GM21529 (cell line): ENCODE measurements around the gene DISC1.

Experiments used
- ATAC-seq: cut with Tn5 transposase; IDR thresholded peaks from one replicate; pipeline ENCODE4 v1.9.1; 2021; ENCODE audit not compliant: unreplicated experiment

DISC1 gene

DNA sequence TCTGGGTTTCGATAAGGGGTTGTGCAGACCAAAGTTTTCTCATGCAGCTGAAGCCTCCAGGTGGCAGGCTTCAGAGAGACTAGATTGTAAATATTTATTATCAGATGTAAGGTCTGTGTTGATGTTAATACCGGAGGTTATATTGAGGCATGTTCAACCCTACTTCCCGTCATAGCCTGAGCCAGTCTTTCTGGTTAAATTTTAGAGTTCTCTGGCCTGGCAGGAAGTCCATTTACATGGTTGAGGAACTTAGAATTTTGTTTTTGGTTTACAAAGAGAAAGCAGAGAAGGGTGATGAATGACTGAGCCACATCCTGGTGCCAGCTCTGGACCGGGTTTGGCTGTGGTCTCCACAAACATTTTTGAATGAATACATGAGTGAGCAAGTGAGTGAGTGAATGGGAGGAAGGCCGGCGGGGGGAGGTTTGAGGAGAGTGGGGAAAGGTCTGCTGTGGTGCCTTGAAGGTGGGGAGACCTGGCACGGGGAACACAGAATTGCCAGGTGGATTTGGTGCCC lies 218.5 kb downstream of the DISC1 start:
- ATAC-seq: no peak

DNA sequence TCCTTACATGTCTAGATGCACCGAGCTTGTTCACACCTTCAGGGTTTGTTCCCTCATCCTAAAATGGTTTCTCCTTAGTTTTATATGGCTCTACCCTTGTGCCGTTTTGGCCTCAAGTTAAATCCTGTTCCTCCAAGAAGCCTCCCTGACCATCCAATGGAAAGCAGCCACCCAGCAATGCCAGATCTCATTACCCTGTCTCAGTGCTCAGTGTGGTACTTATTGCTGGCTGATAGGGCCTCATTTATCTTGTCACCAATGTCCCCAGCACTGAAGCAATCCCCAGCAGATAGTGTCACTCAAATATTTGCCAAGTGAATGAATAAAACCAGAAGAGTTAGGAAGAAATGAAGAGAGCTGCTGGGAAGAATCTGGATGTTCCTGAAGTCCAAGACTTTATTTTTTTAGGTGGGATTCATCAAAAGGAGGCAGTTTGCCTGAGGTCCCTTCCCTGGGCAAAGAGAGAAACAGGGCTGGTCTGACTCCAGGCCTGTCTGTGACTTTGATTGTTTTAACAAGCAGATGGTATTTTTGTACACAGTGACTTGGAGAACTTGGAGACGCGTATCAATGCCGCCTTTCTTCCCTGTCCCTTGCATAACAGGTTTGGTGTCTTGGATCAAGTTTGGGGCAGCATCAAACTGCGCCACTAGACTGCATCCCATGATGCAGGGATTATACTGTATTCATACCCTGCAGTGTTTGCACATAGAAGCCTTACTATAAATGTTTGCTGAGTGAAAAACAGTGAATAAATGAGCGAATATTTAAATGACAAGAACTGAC lies 221.2 kb downstream of the DISC1 start:
- ATAC-seq: no peak

- no peak for ATAC-seq
These were observed 223.4 kb downstream of the DISC1 start for GRCh38 chr1:231849981-231850380.

DNA sequence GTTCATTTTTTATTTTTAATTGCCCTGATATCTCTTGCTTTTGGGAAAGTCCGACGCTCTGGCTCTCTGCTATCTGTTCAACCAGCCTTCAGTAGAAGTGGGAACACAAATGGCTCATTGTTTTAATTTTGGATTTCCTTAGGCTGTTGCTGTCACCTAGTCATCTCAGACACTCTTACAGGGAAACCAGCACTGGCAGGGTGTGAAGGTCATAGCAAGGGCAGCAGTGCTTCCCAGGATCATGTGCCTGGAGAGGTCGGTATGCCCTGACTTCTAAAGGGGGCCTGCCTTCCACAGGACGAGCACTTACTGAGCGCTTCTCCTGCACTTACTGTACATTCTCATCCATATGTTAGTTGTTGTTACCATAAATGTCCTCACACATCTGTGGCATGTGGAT lies 224.2 kb downstream of the DISC1 start:
- no peak for ATAC-seq

DNA sequence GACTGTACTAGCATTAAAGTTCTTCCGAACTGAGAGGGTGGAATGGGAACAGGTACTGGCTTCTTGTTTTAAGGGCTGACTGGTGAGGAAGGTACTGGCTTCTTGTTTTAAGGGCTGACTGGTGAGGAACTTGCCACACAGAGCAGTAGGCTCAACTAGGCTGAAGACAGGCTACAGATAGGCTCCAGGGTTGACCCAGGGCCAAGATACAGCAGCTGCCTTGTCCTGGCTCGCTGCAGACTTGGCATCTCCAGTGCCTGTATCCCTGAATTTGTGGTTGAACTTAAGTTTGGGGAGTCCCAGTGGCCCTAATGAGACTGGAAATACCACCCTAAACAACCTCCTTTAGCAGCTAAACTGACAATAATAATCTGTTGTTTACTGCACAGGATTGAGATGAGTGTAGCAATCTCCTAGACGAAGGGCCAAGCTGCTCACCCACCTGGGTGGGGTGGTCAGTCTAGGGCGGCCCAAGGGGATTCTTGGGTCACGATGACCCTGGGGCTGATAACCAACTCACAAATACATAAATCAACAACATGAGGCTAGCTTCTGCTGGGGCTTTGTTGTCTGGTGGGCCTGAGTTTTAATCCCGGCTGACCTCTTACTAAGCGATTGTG lies 227.1 kb downstream of the DISC1 start:
- ATAC-seq: no peak

GRCh38 chr1:231855361-231855760 lies 228.8 kb downstream of the DISC1 start:
- ATAC-seq: no peak

DNA sequence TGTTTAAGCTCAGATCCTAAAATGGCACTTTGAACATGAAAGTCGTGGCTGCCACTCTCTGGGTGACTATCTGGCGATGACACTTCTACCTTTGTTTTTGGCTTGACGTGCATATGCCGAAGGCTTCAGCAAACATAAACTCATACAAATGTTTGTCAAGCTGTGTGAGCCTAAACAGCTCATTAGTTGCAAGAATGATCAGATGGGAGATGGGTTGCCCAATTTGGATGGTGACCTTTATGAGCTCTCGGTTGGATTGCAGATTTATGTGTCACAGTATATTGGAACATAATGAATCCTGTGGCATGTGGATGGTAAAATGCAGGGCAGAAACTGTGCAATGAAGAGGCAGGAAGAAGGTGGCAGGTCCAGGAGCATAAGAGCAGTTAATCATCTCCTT lies 229.3 kb downstream of the DISC1 start:
- no peak for ATAC-seq

DNA sequence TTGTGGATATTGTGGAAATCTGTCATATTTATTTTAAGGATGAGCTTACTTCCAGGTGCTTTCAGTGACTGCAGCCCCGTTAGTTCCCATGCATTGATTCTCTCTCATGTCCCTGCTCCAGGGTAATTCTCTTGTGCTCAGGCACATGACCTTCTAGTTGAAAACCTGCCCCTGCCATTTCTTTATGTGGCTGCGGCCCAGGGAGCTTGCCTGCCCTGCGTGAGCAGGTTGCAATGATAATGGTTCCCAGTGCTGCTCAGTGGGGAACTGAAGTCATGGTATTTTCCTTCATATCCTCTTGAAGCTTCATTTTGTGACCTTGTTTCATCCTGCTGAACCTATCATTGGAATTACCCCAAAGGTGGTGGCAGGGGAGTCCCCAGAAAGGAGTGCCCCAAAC lies 229.8 kb downstream of the DISC1 start:
- no peak for ATAC-seq

- no peak for ATAC-seq
These were observed 230.3 kb downstream of the DISC1 start for GRCh38 chr1:231856894-231857293.

DNA sequence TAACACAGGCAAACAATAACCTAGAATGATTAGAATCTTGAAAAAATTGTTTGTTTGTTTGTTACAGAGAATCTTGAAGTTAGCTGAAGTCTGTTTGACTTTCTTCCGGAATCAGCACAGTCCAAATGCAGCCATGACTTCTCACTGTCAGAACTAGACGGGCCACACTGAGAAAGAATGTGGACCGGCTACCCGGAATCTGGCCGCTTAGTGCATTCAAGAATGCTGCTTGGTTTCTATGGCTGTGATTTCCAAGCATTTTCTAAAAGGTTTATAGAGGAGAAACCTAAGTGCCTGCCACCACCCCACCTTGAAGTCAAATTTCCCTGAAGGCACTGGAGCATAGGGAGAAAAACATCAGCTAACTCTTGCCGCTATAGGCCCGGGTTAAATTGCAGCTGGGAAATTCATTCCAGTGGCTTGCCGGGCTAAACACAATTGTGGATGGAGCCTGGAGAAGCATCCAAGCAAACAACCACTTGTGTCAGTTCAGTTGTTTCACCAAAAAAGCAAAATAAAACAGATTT lies 231.1 kb downstream of the DISC1 start:
- no peak for ATAC-seq

DNA sequence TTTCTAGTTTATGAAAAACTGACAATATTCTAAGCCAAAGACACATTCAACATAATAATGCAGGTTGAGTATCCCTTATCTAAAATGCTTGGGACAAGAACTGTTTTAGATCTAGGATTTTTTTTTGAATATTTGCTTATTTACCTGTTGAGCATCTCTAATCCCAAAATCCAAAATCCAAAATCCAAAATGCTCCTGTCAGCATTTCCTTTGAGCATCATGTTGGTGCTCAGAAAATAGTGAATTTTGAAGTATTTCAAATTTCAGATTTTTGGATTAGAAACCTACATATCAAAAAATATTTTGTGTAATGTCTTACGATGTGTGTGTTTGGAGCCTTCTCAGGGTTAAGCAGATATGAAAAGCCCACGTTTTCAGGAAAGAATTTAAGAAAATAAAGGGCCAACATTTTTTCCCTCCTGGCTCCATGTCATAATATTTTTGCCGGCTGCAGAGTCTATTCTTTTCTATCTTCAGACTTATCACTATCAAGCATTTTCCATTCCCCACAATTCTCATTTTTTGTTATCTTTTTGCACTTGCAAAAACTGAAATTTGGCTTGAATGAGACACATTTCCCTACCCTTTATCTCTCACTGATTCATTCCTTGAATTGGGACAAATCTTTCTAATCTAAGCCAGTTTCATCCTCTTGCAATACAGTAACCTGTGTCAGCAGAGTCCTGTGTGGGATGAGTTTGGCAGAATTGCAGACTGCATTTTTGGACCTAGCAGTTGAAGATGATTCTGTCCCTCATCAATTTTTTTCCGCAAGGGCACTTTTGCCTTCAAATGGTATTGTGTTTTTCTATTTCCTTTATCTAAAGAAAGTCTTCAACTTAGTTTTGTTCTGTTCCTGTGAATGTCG lies 233.9 kb downstream of the DISC1 start:
- no peak for ATAC-seq

- ATAC-seq: no peak
These were observed 235.2 kb downstream of the DISC1 start for GRCh38 chr1:231861541-231862481.

DNA sequence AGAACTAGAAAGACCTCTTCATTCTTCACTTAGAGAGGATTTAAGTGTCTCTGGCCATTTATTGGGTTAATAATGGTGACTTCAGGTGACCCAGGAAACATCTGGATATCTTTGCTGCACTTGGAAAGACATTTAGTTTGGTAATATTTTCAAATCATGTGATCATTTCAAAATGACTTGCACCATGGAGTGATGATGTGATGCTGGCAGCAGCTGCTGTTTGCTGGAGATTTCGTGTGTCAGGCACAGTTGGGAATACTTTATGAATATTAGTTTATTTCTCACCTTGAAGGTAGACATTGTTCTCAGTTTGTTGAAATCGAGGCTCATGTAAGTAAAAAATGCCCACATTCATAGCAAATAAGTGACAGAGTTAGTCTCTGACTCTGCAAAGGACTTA lies 236.0 kb downstream of the DISC1 start:
- ATAC-seq: no peak

DNA sequence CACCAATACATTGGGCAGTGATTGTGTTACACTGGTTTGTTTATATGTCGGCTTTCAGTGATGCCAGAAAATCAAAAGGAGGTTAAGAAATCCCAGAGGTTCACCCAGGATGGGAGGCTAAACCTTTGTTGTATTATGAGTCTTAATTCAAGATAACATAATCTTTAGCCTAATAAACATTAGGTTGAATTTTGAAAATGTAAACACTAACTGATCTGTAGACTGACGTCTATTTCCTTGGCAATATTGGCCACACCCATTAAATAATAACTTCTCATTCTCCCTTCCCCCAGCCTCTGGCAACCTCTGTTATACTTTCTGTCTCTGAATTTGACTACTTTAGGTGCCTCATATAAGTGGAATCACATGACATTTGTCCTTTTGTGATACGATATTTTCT lies 238.7 kb downstream of the DISC1 start:
- ATAC-seq: no peak

GRCh38 chr1:231866392-231867331 lies 240.1 kb downstream of the DISC1 start:
- no peak for ATAC-seq

- ATAC-seq: no peak
These were observed 241.0 kb downstream of the DISC1 start for GRCh38 chr1:231867607-231868006.

- ATAC-seq: no peak
These were observed 242.8 kb downstream of the DISC1 start for GRCh38 chr1:231869364-231869763.

DNA sequence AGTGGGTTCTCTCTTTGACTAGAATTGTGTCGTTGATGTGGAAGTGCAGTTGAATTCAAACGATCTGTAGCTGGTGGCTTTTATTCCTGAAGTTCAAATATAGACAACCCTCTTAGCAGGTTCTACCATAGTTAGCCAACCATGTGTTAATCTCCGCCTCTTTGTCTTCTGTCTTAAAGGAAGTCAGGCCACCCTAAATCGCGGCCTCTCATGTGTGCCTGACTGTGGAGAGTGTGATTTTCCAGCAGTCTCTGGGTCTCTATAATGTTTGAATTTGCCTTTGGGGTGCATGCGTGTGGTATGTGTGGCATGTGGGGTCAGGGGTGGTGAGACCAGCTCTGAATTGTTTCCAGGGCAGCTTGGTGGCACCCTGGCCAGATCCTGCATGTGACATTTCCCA lies 244.9 kb downstream of the DISC1 start:
- no peak for ATAC-seq

DNA sequence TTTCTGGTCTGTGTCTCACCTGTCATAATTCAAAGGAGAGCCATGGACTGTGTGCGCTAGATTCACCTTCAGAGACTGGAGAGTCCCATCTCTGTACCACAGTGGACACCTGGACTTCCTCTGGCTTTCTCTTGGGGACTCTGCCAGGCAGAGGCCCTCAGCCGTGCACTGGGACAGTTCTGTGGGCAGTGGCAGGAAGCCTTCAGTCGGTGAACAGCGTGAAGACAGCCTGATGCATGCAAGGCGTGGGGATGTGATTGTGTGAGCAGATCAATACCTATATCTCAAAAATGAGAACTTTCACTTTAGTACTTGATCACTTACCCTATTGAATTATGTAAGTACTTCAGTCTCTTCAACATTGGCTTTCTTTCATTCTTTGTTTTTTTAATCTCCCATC lies 245.3 kb downstream of the DISC1 start:
- no peak for ATAC-seq
